Upper lobe of left lung (tissue), 4 donors: ENCODE results near the gene PLEKHA4.

Source experiments
- CTCF ChIP-seq, 6 experiments: fragments of 450-650 bp in 4 of 6; fragments of 200-600 bp in 2 of 6; sonication (generic) in 2 of 6; IDR thresholded peaks; one replicate each; pipeline ENCODE4 v1.5.1; 2016 to 2019; ENCODE audit warnings: antibody characterized with exemption in 6 of 6
- POLR2AphosphoS5 ChIP-seq, 2 donors: sonication (generic); formaldehyde crosslinking; IDR thresholded peaks; one replicate each; pipeline ENCODE4 v1.5.1; 2017; ENCODE audit warnings: antibody characterized with exemption in 2 of 2

DNA sequence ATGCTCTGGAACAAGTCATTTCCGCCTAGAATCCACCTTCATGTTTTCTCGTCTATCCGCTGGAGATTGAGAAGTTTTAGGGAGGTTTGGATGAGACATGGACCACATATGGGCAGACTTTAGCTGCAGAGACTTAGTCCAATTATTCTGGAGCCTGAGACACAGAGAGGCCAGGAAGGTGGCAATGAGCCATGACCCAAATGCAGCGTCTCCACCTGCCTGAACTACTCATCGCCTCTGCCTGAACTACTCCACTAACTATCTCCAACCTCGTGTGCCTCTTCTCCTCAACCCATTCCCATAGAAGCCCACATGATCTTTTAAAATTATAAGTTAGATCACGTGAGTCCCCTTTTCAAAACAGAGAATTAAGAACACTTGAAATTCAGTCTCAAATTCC, 5.6 kb downstream of the PLEKHA4 start:
- TF ChIP-seq POLR2AphosphoS5 (IDR thresholded peaks at IDR 0.05) (no peak), CTCF (IDR thresholded peaks at IDR 0.05) (no peak)
